GM18909 (cell line): ENCODE measurements around the gene KRTAP10-10.
"Not testable (repeated sequence)": the region's sequence is repeated elsewhere in the genome, so short reads cannot be mapped to it uniquely, and the experiment has no call there.

ENCODE experiments used
- ATAC-seq: cut with Tn5 transposase; IDR thresholded peaks from one replicate; pipeline ENCODE4 v1.9.1; 2021; ENCODE audit warnings: mild to moderate bottlenecking; ENCODE audit not compliant: unreplicated experiment, poor library complexity

KRTAP10-10 gene

DNA sequence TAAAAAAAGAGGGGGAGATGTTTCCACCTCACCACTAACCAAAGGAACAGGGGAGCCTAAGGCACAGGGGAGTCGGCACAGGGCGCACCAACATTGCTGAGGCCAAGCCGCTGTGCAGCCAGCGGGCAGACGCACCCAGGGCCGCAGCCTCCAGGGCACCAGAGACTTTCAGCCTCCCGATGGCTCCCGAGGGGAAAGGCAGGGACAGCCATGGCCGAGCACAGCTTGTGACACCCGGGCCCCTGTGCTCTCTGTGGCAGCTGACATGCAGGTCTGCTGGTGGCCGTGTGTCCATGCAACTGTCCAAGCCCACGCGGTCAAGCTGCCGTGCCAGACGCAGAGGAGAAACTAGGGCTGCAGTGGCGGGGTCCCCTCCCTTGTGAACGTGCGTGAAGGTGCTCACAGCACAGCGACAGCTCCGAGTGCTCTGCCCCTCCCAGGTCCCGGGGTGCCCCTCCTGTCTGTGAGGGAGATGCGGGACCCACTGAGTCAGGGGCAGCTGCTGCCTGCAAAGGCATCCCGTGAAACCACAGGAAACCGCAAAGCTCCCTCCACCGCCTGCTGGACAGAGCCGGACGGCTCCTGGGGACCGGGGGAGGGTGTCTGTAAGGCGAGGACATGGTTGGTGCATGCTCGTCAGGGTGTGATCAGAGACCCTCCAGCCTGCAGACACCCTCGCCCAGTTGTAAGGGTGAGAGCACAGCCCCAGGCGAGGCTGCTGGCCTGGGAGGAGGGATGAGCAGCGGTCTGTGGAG, 11.6 kb downstream of the KRTAP10-10 start:
- ATAC-seq, result no peak

GRCh38 chr21:44649521-44650100, 12.5 kb downstream of the KRTAP10-10 start:
- ATAC-seq, result no peak

DNA sequence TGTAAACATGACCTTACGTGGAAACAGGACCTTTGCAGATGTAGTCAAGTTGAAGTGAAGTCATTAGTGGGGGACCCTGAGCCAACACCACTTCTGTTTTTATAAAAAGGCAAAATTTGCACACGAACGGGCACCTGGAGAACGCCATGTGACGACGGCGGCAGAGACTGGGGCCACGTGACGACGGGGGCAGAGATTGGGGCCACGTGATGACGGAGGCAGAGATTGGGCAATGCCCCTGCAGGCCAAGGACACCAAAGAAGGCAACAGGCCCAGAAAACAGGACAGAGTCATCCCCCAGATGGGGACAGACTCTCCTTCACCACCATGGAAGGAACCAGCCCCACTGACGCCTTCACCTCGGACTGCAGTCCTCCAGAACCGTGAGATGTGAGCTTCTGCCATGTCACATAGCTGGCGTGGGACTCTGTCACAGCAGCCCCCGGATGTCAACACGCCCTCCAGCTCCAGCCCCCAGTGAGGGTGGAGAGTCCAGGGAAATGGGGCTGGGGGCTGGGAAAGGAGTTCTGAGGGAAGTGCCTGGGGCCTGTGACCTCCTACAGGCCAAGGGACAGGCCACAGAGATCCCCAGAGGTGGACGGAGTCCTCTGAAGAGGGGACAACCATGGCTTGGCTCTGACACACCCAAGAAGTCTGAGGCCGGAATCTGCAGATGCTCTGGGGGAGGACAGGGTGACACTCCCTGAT, 13.3 kb downstream of the KRTAP10-10 start:
- no peak for ATAC-seq

DNA sequence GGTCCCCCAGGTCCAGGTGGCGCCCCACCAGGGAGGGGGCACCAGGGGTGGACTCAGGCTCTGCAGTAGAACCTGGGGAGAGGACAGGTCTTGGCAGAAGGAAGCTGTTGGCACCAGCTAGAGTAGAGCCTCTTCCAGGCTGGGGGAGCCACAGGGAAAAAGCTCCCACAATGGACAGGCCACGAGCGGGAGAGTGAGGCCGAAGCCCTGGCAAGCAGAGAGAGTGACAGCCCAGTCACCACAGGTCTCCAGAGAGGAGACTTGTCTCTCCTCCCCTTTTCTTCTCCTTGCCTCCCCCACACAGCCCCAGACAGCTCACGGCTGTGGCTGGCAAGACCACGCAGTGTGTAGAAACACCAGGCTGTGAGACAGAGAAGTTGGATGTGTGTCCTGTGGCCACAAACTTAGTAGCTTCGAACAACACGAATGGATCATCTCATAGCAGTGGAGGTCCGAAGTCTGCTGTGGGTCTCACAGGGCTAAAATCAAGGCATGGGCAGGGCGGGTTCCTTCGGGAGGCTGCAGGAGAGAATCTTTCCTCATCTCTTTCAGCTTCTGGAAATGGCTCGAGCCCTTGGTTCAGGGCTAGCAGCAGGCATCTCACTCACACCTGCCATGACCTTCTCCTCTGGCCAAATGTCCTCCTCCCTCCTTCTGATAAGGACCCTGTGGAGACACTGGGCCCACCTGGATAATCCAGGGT, 14.0 kb downstream of the KRTAP10-10 start:
- no peak for ATAC-seq

GRCh38 chr21:44653123-44653522, 16.0 kb downstream of the KRTAP10-10 start:
- no peak for ATAC-seq

DNA sequence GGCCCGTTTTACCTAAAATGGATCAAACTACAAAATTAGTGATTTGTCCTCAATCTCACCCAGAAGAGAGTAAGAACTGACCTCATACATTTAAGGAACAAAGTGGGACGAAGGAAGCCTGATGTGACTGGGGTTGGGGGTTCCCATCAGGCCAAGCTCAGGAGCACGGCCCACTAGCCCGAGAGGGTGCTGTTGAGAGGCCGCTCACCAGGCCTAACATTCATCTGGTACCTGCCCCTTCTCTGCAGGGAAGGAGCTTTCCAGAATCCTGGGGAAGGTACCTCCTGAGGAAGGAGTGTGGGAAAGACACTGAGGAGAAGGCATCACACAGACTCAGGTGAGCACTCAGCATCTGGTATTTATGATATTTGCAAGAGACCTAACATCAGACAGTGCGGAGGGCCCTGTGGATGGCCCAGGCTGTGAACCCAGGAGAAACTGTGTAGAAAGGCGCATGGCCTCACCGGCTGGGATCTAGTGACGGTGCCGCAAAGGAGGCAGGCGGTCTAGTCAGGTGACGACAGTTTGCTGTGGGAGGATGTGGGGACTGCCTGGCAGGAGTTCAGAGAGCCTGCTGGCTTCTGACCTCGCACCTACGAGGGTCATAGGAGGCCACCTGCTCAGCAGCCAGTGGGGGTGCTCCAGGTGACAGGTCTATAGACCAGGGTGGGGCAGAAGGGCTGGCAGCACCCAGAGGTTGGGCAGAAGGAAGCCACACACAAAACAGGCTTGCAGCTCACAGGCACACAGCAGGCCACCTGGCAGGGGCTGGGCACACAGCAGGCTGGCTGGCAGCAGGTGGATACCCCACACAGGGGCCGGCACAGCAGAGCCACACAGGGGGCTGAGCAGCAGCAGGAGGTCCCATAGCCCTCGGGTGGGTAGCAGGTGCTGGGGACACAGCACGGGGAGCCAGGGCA, 16.8 kb downstream of the KRTAP10-10 start:
- ATAC-seq, result no peak

GRCh38 chr21:44654576-44655175, 17.5 kb downstream of the KRTAP10-10 start, which contains the start of gene KRTAP12-4:
Gene KRTAP12-4 (minus strand): TSS chr21:44654659. CDS start chr21:44654614, 45 bp downstream.
- ATAC-seq, result no peak

- no peak for ATAC-seq
These were observed 19.7 kb downstream of the KRTAP10-10 start for GRCh38 chr21:44656868-44657267.

DNA sequence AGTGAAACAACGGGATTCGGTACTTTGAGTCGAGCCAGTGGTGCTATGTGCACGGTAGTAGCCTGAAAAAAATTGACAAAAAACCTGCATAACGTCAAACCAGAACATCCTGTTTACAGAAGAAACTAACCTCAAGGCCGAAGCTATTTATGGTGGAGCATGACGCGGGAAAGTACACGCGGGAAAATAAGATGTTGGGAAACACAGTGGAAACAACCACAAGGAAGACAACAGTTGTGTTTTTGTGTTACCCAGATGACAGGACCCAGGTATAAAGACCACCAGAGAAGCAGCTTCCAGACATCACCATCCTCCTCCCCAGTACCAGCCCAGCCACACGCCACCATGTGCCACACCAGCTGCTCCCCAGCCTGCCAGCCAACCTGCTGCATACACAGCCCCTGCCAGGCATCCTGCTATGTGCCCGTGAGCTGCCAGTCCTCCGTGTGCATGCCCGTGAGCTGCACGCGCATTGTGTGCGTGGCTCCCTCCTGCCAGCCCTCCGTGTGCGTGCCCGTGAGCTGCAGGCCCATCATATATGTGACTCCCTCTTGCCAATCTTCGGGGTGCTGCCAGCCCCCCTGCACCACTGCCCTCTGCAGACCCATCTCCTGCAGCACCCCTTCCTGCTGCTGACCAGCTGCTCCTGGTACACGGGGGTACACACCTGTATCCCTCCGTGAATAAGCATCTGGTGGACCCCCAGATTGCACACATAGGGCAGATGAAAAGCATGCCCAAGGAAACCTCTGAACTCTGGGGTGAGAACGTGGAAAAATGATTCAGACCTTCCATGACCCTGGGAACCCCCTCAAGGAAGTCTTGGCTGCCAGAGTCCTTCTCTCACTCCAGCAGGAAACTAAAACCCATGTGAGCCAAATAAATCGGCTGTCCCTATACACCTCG, 20.7 kb downstream of the KRTAP10-10 start, which contains the start of gene KRTAP12-3:
KRTAP12-3 (plus strand) TSS at position 298 of the 906 bp plus-strand sequence; CDS start at position 346, 48 bp downstream.
- ATAC-seq, result no peak

DNA sequence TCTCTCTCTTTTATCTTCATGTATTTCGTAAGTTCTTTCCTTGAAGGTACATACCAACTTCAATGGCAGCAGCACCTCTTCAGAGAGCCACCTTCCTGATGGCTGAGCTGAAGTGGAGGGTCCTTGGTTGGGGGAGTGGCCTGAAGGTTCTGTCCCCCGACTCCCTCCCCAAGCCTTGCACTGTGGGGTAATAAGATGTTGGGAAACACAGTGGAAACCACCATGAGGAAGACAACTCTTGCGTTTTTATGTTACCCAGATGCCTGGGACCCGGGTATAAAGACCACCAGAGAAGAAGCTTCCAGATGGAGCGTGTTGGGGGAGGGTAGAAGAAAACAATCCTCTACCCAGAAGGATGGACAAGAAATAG, 21.4 kb downstream of the KRTAP10-10 start:
- ATAC-seq, result no peak

GRCh38 chr21:44658913-44659595, 21.9 kb downstream of the KRTAP10-10 start:
- ATAC-seq, result no peak

- ATAC-seq, result not testable (repeated sequence)
These were observed 24.4 kb downstream of the KRTAP10-10 start for GRCh38 chr21:44661567-44661966.

GRCh38 chr21:44664691-44665090, 27.5 kb downstream of the KRTAP10-10 start:
- ATAC-seq, result no peak

- no peak for ATAC-seq
These were observed 29.5 kb downstream of the KRTAP10-10 start, which contains the start of gene KRTAP12-2 for GRCh38 chr21:44666401-44667320. Gene KRTAP12-2 (minus strand): TSS chr21:44666927. CDS start chr21:44666886, 41 bp downstream.

GRCh38 chr21:44667612-44668011, 30.5 kb downstream of the KRTAP10-10 start:
- ATAC-seq, result no peak

GRCh38 chr21:44670642-44671432, 33.7 kb downstream of the KRTAP10-10 start:
- no peak for ATAC-seq
